MCF 10A (cell line): ENCODE results near the gene GNG7. TPM values are rescaled to one million over a fixed set of nuclear protein-coding genes. Genes with fewer than 3 reads are reported as not detected.

ENCODE experiments used
- BruUV-seq: library from RNA; stranded (reverse); fragments of 400-500 nt; replicated peaks from 2 replicates; lab custom pipeline; 2021; lab: Mats Ljungman, UMichigan
- CTCF ChIA-PET: fragments of 300-600 bp; sonication (Branson Sonifier 250); formaldehyde crosslinking; extraction: SDS; loops from one replicate; lab custom pipeline; 2021; ENCODE audit warnings: antibody characterized with exemption, inconsistent platforms; lab: Yijun Ruan, JAX
- POLR2A ChIA-PET: fragments of 300-600, 350-650 bp; sonication (Branson Sonifier 250); formaldehyde crosslinking; extraction: SDS; loops from one replicate; lab custom pipeline; 2020; ENCODE audit warnings: antibody characterized with exemption, inconsistent platforms; lab: Yijun Ruan, JAX
- DNase-seq: peaks from one replicate; pipeline ENCODE4 v3.0.0-alpha.2; 2018; ENCODE audit not compliant: unreplicated experiment
- H3K27ac Mint-ChIP-seq: one replicate; pipeline ENCODE4 v1.8.0; 2022; ENCODE audit warnings: mild to moderate bottlenecking, low read depth, mixed read lengths; ENCODE audit not compliant: unreplicated experiment
- H3K27me3 Mint-ChIP-seq: one replicate; pipeline ENCODE4 v1.8.0; 2022; ENCODE audit warnings: mixed read lengths; ENCODE audit not compliant: insufficient read depth, unreplicated experiment
- H3K36me3 Mint-ChIP-seq: one replicate; pipeline ENCODE4 v1.8.0; 2022; ENCODE audit warnings: mild to moderate bottlenecking, moderate library complexity, mixed read lengths; ENCODE audit not compliant: insufficient read depth, unreplicated experiment
- H3K4me1 Mint-ChIP-seq: one replicate; pipeline ENCODE4 v1.8.0; 2022; ENCODE audit warnings: mixed read lengths; ENCODE audit not compliant: insufficient read depth, unreplicated experiment
- H3K4me3 Mint-ChIP-seq: one replicate; pipeline ENCODE4 v1.8.0; 2022; ENCODE audit warnings: mild to moderate bottlenecking, moderate library complexity, mixed read lengths; ENCODE audit not compliant: unreplicated experiment
- H3K9me3 Mint-ChIP-seq: one replicate; pipeline ENCODE4 v1.8.0; 2022; ENCODE audit warnings: mixed read lengths; ENCODE audit not compliant: unreplicated experiment
- intact Hi-C: fragments of 100-400 bp; cut with micrococcal nuclease; formaldehyde crosslinking; loops from 2 replicates; pipeline ENCODE4 v1.14.1; 2022
- total RNA-seq: library from RNA; stranded (reverse); gene quantifications from 2 replicates; pipeline ENCODE4 v1.2.3, GENCODE V29; 2022
- TF ChIP-seq, protein P1 (sequence below): fragments of 200-600 bp; IDR thresholded peaks from one replicate; pipeline ENCODE4 v1.8.0; 2022; ENCODE audit warnings: antibody characterized with exemption, mild to moderate bottlenecking; ENCODE audit not compliant: unreplicated experiment

GNG7 gene
- total RNA-seq, 1 experiment from 2014 or later = 0.51 TPM

DNA sequence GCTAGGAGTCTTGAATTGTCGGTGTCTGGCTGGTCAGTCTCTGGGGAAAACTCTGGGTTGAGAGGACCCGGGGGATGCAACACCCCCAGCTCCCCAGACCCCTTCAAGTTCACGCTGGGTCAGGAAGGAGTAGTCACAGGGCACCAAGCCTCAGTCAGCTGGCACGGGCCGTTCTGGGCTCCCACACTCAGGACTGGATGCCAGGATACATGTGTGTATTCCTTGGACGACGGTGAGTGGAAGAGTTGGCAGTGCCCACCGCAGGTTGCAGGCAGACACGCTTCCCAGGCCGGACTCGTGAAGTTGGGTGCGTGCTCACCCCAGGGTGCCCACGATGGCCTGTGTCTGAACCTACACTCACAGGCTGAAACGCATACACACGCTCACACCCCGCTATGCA is 221.0 kb downstream of the GNG7 start:
- Mint-ChIP-seq H3K27ac (no peak overlapping the region), H3K36me3 (peaks cover 30% of the 10 kb centered on the region), H3K27me3 (no peaks in the 10 kb centered on the region), H3K4me1 (peaks cover 20% of the 10 kb centered on the region), H3K4me3 (no peak overlapping the region), H3K9me3 (no peaks in the 10 kb centered on the region)
- intact Hi-C loops = no loop called here
- POLR2A ChIA-PET = no interaction called here
- no TSS peak for BruUV-seq
- TF ChIP-seq, protein P1, sequence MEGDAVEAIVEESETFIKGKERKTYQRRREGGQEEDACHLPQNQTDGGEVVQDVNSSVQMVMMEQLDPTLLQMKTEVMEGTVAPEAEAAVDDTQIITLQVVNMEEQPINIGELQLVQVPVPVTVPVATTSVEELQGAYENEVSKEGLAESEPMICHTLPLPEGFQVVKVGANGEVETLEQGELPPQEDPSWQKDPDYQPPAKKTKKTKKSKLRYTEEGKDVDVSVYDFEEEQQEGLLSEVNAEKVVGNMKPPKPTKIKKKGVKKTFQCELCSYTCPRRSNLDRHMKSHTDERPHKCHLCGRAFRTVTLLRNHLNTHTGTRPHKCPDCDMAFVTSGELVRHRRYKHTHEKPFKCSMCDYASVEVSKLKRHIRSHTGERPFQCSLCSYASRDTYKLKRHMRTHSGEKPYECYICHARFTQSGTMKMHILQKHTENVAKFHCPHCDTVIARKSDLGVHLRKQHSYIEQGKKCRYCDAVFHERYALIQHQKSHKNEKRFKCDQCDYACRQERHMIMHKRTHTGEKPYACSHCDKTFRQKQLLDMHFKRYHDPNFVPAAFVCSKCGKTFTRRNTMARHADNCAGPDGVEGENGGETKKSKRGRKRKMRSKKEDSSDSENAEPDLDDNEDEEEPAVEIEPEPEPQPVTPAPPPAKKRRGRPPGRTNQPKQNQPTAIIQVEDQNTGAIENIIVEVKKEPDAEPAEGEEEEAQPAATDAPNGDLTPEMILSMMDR = no peak
- DNase-seq = no peak
- CTCF ChIA-PET = interaction anchor here (1.4 to 2.3 kb wide), 2 partner anchors 62 to 98 kb away, joined by 4 to 7 read pairs; no protein-coding TSS in a partner anchor

DNA sequence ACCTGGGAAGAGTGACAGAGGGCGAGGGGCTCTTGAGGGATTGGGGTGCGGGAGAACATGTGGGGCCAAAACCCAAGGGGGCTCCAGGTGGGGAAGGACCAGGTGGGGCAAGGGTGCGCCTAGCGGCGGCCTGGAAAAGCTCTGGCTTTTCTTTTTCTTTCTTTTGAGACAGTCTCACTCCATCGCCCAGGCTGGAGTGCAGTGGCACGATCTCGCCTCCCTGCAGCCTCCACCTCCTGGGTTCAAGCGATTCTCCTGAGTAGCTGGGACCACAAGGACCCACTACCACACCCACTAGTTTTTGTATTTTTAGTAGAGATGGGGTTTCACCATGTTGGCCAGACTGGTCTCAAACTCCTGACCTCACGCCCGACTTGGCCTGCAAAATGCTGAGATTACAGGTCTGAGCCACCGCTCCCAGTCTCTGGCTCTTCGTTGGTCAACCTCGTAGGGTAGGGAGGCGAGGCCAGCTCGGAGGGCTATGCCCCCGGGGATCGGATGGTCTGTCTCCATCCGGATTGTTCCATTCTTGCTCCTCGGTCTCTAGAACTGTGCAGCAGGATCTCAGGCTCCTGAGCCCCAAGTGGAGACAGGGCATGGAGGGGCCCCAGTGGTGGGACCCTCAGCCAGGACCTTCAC is 222.8 kb downstream of the GNG7 start:
- Mint-ChIP-seq H3K9me3 (no peaks in the 10 kb centered on the region), H3K27me3 (no peaks in the 10 kb centered on the region), H3K36me3 (peaks cover 40% of the 10 kb centered on the region), H3K4me1 (peaks cover 20% of the 10 kb centered on the region), H3K4me3 (peak overlapping the region; percentile 98), H3K27ac (peak overlapping the region; percentile 8)
- no peak for DNase-seq
- TF ChIP-seq, protein P1 = no peak
- intact Hi-C loops = loop anchor here (5.0 kb wide), 1 partner anchor 148 kb away; no protein-coding TSS in a partner anchor
- ChIA-PET CTCF (interaction anchor here (0.7 to 2.3 kb wide), 2 partner anchors 62 to 64 kb away, joined by 3 to 7 read pairs; no protein-coding TSS in a partner anchor), POLR2A (interaction anchor here (1.2 to 5.3 kb wide), 2 partner anchors 13 to 63 kb away, joined by 3 to 131 read pairs; no protein-coding TSS in a partner anchor)
- no TSS peak for BruUV-seq

DNA sequence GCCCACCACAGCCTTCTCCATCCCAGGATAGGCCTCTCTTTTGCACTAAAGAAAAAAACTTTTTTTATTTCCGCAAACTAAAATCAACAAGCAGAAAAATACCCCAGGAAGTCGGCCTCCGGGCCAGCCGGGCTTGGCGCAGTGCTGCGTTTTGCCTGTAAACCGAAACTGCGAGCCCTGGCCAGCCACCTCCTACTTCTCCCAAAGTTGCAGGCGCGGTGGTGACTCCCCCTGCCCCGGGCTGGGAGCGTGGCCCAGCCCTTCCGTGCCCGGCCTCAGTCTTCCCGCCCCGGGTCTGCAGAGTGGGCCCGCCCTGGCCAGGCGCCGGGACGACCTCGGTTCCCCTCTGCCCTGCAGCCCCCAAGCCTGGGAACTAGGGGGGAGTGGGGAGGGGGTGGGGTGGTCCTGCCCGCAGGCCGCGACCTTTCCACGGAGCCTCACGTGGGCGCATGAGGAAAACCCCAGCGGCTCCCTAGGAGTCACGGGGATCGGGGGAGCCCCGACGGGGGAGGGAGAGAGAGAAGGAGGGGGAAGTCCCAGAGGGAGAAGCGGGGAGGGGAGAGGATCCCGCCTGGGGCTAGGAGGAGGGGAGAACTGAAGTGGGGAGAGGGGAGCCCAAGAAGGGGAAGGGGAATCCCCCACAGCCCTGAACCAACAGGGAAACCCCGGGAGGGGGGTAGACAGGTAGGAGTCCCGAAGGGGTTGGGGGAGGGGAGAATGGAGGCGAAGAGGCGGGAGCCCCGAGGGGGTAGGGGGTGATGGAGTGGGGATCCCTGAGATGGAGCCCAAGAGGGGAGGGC is 223.5 kb downstream of the GNG7 start:
- Mint-ChIP-seq H3K27ac (peak overlapping the region; percentile 89), H3K4me1 (peaks cover 13% of the 10 kb centered on the region), H3K36me3 (peaks cover 40% of the 10 kb centered on the region), H3K4me3 (peak overlapping the region; percentile 98), H3K27me3 (no peaks in the 10 kb centered on the region), H3K9me3 (no peaks in the 10 kb centered on the region)
- peak; percentile 88 for DNase-seq
- ChIA-PET POLR2A (interaction anchor here (0.5 to 8.0 kb wide), 9 partner anchors 14 to 150 kb away, joined by 3 to 190 read pairs (median 72); no protein-coding TSS in a partner anchor), CTCF (interaction anchor here (1.0 to 4.1 kb wide), 4 partner anchors 64 to 140 kb away, joined by 4 to 62 read pairs (median 22); no protein-coding TSS in a partner anchor)
- no TSS peak for BruUV-seq
- TF ChIP-seq, protein P1 = no peak
- intact Hi-C loops = loop anchor here (1.0 to 5.0 kb wide), 2 partner anchors 64 to 148 kb away; no protein-coding TSS in a partner anchor
